Parathyroid adenoma (tissue), 2 donors: ENCODE measurements around the gene CLIC3.

Experiments used
- H2AFZ ChIP-seq: fragments of 300-600 bp; sonication (generic); one replicate; pipeline ENCODE4 v1.7.0; 2017; ENCODE audit warnings: antibody characterized with exemption, mild to moderate bottlenecking
- H3K27ac ChIP-seq: fragments of 300-600 bp; sonication (generic); one replicate; pipeline ENCODE4 v1.7.0; 2017
- H3K27me3 ChIP-seq: fragments of 300-600 bp; sonication (generic); one replicate; pipeline ENCODE4 v1.7.0; 2017; ENCODE audit warnings: low read length; ENCODE audit not compliant: control insufficient read depth, insufficient read depth
- H3K36me3 ChIP-seq: fragments of 300-600 bp; sonication (generic); one replicate; pipeline ENCODE4 v1.7.0; 2017; ENCODE audit warnings: low read length; ENCODE audit not compliant: control insufficient read depth, insufficient read depth
- H3K4me1 ChIP-seq: fragments of 300-600 bp; sonication (generic); one replicate; pipeline ENCODE4 v1.7.0; 2017; ENCODE audit warnings: control low read depth
- H3K4me2 ChIP-seq: fragments of 300-600 bp; sonication (generic); one replicate; pipeline ENCODE4 v1.7.0; 2017; ENCODE audit warnings: low read length
- H3K4me3 ChIP-seq: fragments of 300-600 bp; sonication (generic); one replicate; pipeline ENCODE4 v1.7.0; 2017; ENCODE audit warnings: low read depth, low read length
- H3K79me2 ChIP-seq: fragments of 300-600 bp; sonication (generic); one replicate; pipeline ENCODE4 v1.7.0; 2017; ENCODE audit warnings: control low read depth
- H3K9ac ChIP-seq: fragments of 300-600 bp; sonication (generic); one replicate; pipeline ENCODE4 v1.7.0; 2017; ENCODE audit warnings: mild to moderate bottlenecking
- H3K9me3 ChIP-seq: fragments of 300-600 bp; sonication (generic); one replicate; pipeline ENCODE4 v1.7.0; 2017; ENCODE audit warnings: low read length; ENCODE audit not compliant: control insufficient read depth
- CTCF ChIP-seq: fragments of 300-600 bp; sonication (generic); IDR thresholded peaks from one replicate; pipeline ENCODE4 v1.7.0; 2017; ENCODE audit warnings: antibody characterized with exemption, mild to moderate bottlenecking
- donor health status: primary hyperparathyroidism.

Gene CLIC3

DNA sequence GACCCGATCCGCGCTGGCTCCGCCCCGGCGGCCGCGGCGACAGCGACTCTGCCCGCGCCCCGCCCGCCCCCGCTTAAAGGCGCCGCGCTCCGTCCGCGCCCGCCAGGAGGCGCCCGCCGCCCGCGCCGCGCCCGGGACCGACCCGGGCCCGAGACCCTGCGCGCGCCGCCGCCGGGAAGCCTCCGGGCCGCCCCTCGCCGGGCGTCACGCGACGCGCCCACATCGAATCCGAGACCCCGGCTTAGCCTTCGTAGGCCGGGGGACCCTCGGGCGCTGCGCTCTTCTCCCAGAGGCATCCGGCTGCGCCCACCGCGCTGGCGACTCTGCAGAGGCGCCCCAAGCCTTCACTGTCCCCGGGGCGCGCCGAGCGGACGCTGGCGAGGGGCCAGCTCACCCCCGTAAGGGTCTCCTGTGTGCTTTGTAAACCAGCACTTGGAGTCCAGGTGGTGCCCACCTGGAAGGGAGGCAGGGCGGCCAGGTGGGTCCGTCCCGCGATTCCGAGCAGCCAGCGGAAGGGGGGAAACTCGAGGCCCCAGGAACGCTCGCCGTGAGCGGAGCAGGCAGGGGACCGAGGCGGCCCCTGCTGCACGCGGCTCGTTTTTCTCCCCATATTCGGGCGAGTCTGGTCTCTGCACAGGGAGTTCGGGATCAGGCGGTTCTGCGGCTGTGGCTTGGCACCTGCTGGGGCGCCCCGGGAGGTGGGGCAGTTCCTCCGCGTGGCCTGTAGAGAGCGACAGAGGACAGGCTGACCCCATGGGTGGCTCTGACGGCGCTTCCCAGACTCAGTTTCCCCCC lies 32.1 kb upstream of the CLIC3 start:
- Histone ChIP-seq H3K36me3 (no peaks in the 10 kb centered on the region), H3K4me3 (peak overlapping the region; percentile 74), H3K9ac (no peak overlapping the region), H2AFZ (peak overlapping the region; percentile 91), H3K4me1 (peaks cover 12% of the 10 kb centered on the region), H3K27ac (no peak overlapping the region), H3K79me2 (peaks cover 3% of the 10 kb centered on the region), H3K27me3 (no peaks in the 10 kb centered on the region), H3K4me2 (peak overlapping the region; percentile 97), H3K9me3 (no peaks in the 10 kb centered on the region)
- TF ChIP-seq CTCF: peak; percentile 12

- peak within 1 kb of the TSS; percentile 74 for H3K4me3 ChIP-seq
- peak within 1 kb of the TSS; percentile 91 for H2AFZ ChIP-seq
- H3K27ac ChIP-seq: peak within 1 kb of the TSS; percentile 64
- no peak for TF ChIP-seq CTCF
- no peaks in the 10 kb centered on the region for H3K27me3 ChIP-seq
- H3K36me3 ChIP-seq: no peaks in the 10 kb centered on the region
- peak within 1 kb of the TSS; percentile 97 for H3K4me2 ChIP-seq
- peaks cover 3% of the 10 kb centered on the region for H3K79me2 ChIP-seq
- no peak within 1 kb of the TSS for H3K9ac ChIP-seq
- no peaks in the 10 kb centered on the region for H3K9me3 ChIP-seq
- H3K4me1 ChIP-seq: peaks cover 12% of the 10 kb centered on the region
Measured at GRCh38 chr9:137027369-137028262, 31.2 kb upstream of the CLIC3 start, which contains the start of gene ABCA2. Gene ABCA2, minus strand, starts transcription at chr9:137028237. Its CDS starts 97 bp downstream, at chr9:137028140.

GRCh38 chr9:137026828-137027227 lies 30.5 kb upstream of the CLIC3 start:
- Histone ChIP-seq H3K4me3 (peak overlapping the region; percentile 62), H3K4me1 (peaks cover 12% of the 10 kb centered on the region), H3K9me3 (no peaks in the 10 kb centered on the region), H3K4me2 (peak overlapping the region; percentile 84), H3K27me3 (no peaks in the 10 kb centered on the region), H3K9ac (no peak overlapping the region), H3K27ac (peak overlapping the region; percentile 64), H2AFZ (no peak overlapping the region), H3K36me3 (no peaks in the 10 kb centered on the region), H3K79me2 (peaks cover 3% of the 10 kb centered on the region)
- no peak for TF ChIP-seq CTCF

GRCh38 chr9:137026384-137026783 lies 30.0 kb upstream of the CLIC3 start:
- Histone ChIP-seq H3K9me3 (no peaks in the 10 kb centered on the region), H3K4me3 (peak overlapping the region; percentile 6), H3K27me3 (no peaks in the 10 kb centered on the region), H3K27ac (peak overlapping the region; percentile 64), H3K9ac (no peak overlapping the region), H3K4me2 (peak overlapping the region; percentile 84), H3K4me1 (peaks cover 12% of the 10 kb centered on the region), H3K79me2 (peaks cover 3% of the 10 kb centered on the region), H3K36me3 (no peaks in the 10 kb centered on the region), H2AFZ (no peak overlapping the region)
- TF ChIP-seq CTCF: no peak
